Occipital lobe (tissue), 2 donors: ENCODE measurements around the gene TUBB3. TPM values are rescaled to one million over a fixed set of nuclear protein-coding genes. Genes with fewer than 3 reads are reported as not detected.
"Not testable (repeated sequence)": the region's sequence is repeated elsewhere in the genome, so short reads cannot be mapped to it uniquely, and the experiment has no call there.

Experiments used
- DNase-seq: peaks from one replicate; lab custom pipeline; 2025; lab: John Stamatoyannopoulos, UW
- total RNA-seq: library from RNA; depleted of rRNA; stranded (reverse); fragments of >200 nt; gene quantifications from one replicate; pipeline ENCODE4 v1.2.3, GENCODE V29; 2014

The TUBB3 gene
- total RNA-seq, 1 donor from 2014 or later = 2,684 TPM

- DNase-seq = peak; percentile 43
These were observed 5.2 kb upstream of the TUBB3 start for GRCh38 chr16:89917773-89918452.

- DNase-seq = no peak
These were observed 4.4 kb upstream of the TUBB3 start, which contains the start of gene MC1R for GRCh38 chr16:89918453-89919347. MC1R (plus strand) TSS chr16:89918862; CDS start chr16:89919259, 397 bp downstream.

DNA sequence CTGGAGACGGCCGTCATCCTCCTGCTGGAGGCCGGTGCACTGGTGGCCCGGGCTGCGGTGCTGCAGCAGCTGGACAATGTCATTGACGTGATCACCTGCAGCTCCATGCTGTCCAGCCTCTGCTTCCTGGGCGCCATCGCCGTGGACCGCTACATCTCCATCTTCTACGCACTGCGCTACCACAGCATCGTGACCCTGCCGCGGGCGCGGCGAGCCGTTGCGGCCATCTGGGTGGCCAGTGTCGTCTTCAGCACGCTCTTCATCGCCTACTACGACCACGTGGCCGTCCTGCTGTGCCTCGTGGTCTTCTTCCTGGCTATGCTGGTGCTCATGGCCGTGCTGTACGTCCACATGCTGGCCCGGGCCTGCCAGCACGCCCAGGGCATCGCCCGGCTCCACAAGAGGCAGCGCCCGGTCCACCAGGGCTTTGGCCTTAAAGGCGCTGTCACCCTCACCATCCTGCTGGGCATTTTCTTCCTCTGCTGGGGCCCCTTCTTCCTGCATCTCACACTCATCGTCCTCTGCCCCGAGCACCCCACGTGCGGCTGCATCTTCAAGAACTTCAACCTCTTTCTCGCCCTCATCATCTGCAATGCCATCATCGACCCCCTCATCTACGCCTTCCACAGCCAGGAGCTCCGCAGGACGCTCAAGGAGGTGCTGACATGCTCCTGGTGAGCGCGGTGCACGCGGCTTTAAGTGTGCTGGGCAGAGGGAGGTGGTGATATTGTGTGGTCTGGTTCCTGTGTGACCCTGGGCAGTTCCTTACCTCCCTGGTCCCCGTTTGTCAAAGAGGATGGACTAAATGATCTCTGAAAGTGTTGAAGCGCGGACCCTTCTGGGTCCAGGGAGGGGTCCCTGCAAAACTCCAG, 3.4 kb upstream of the TUBB3 start:
- DNase-seq = no peak

DNA sequence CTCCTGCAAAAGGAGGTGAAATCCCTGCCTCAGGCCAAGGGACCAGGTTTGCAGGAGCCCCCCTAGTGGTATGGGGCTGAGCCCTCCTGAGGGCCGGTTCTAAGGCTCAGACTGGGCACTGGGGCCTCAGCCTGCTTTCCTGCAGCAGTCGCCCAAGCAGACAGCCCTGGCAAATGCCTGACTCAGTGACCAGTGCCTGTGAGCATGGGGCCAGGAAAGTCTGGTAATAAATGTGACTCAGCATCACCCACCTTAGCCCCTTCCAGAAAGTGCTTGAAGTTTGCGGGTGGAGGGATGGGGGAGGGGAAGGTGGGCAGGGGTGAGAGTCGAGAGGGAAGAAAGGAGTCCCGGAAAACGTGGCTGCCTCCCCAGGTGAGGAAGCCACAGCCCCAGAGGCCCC, 2.4 kb upstream of the TUBB3 start:
- DNase-seq = no peak

DNA sequence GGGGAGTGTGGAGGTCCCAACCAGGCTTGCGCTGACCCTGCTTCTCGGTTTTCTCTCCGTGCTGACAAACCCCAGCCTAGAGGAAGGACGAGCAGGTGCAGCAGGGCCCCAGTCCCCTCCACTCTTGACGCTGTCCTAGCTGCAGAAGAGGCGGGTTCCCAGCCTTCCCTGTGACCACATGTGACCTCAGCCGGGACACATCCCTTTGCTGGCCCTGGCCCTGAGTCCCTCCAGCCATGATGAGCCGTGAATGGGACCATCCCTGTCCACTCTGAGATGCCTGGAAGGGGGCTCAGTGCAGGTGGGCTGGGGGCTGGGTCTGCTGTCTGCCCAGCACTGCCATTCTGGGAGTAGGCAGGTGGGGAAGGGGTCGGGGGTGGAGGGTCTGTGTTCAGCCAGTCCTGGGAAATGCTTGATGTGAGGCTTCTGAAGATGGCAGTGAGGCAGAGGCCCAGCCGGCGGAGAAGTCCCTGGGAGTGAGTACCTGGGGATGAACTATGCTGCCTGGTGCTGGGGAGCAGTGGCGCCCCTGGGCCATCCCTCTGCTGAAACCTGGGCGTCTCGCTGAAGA, 1.9 kb upstream of the TUBB3 start:
- DNase-seq = no peak

DNA sequence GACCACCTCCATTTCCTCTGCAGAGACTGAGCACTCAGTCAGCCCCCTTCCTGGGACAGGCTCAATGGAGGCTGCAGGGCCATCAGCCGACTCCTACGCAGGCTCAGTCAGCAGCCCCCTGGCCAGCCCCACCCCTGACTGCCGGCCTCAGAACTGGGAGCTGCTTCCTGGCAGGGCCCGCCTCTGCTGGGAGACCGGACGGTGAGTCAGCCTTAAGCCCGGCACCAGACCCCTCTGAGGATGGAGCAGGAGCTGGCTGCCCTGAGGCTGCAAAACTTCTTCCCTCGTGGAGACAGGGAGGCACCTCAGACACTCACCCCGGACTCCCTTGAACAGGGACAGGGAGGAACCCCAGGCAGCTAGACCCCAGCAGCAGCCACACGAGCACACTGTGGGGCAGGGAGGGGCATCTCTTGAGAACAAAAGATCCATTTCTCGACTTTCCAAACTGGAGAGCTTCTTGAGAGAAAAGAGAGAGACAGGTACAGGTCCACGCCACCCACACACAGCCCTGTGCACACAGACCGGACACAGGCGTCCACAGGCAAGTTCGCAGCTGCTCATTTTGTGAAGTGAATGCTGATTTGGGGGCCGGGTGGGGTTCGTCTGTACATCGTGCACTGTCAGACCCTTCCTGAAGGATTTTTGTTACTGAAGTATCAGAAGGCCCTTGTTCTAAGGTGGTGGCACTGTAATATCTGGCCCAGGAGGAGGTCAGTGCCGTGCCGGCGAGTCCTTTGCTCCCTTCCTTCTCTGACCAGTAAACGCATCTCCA, 1.3 kb upstream of the TUBB3 start:
- peak; percentile 55 for DNase-seq

- peak; percentile 79 for DNase-seq
These were observed 662 bp upstream of the TUBB3 start for GRCh38 chr16:89922477-89922883.

- DNase-seq = no peak
These were observed 626 bp downstream of the TUBB3 start for GRCh38 chr16:89923640-89924296.

DNA sequence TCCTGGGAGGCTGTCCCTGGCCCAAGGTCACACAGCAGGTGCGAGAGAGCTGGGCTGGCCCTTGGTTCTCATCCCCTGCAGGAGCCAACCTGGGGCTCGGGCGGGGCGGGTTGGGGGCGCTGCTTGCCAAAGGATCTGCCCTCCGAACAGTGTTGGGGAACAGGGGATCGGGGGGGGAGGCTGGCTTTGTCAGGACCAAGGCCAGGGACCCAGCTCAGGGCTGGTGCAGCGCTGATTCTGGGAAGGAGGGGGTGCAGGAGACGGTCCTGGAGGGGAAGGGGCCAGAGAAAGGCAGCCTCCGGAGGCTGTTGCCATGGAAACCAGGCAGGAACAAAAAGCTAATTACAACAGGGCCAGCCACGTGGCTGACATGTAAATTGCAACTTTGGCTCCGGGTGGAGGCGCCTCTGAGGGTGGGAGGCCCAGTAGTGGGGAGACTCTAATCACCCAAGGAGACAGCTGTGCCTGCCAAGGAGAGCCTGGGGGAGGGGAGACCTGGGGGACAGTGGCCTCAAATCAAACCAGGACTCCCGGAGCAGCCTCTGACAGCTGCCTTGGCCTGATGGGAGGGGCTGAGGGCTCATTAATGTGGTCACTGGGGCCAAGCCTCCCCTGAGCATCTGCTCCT, 1.3 kb downstream of the TUBB3 start:
- no peak for DNase-seq

DNA sequence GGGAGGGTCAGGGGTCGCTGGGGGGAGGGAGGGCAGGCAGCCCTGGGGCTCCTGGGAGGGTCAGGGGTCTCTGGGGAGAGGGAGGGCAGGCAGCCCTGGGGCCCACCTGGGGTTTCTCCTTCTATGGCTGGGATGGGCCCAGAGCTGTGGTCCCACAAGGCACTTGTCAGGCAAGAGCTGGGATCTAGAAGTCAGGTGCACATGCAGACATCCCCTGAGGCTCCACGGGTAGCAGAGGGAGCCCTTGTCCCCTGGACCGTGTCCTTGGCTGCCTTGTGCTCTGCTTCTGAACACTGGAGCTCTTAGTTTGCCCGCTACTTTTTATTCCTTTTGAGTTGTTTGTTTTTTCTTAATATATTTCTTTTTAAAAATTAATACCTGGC, 1.8 kb downstream of the TUBB3 start:
- no peak for DNase-seq

- no peak for DNase-seq
These were observed 2.5 kb downstream of the TUBB3 start for GRCh38 chr16:89925596-89926079.

DNA sequence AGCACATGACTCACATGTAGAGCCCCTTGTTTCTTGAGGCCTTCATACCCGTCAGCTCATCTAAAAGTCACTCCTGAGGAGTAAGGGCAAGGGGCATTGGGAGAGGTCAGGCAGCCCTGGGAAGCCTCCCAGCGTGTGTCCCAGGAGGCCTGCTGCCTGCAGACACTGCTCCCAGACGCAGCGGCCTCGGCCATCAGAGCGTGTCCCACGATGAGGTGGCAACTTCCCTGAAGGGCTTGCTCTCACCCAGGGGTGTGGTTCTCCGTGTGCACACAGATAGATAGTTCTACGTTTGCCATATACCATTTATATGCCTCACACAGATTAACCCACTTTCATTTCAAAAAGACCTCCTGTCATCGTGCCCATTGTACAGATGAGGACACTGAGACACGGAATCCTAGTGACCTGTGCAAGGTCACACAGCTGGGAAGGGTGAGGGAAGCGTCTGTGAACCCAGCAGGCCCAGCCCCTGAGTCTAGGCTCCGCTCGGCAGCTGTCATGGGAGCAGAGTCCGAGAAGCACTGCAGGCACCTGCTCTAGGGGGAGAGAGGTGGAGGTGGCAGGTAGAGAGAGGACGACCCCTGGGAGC, 8.3 kb downstream of the TUBB3 start:
- no peak for DNase-seq

DNA sequence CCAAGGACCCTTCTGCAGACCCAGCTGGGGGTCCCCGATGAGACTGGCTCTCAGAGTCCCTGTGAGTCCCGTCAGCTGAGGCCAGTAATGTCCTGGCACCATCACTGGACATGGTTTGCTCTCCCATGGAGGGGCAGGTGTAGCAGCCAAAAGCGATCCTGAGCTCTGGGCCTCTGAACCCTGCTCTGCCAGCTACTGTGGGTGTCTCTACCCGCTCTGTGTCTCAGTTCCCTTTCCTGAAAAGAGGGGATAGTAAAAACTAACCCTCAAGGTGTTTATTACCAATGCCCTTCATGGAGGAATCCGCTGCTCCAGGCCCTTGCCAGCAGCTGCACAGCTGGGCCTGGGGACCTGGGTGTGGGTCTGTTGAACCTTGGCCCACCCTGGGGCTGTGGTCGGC, 8.8 kb downstream of the TUBB3 start:
- no peak for DNase-seq

DNA sequence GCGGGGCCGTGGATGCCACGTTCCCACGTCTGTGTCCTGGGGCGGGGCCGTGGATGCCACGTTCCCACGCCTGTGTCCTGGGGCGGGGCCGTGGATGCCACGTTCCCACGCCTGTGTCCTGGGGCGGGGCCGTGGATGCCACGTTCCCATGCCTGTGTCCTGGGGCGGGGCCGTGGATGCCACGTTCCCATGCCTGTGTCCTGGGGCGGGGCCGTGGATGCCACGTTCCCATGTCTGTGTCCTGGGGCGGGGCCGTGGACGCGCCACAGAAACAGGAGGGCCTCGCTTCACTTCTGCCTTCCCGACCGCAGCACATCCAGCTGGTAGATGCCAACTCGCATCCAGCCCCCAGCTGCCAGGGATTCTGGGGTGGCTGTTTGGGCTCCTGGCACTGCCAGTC, 10.9 kb downstream of the TUBB3 start:
- not testable (repeated sequence) for DNase-seq

DNA sequence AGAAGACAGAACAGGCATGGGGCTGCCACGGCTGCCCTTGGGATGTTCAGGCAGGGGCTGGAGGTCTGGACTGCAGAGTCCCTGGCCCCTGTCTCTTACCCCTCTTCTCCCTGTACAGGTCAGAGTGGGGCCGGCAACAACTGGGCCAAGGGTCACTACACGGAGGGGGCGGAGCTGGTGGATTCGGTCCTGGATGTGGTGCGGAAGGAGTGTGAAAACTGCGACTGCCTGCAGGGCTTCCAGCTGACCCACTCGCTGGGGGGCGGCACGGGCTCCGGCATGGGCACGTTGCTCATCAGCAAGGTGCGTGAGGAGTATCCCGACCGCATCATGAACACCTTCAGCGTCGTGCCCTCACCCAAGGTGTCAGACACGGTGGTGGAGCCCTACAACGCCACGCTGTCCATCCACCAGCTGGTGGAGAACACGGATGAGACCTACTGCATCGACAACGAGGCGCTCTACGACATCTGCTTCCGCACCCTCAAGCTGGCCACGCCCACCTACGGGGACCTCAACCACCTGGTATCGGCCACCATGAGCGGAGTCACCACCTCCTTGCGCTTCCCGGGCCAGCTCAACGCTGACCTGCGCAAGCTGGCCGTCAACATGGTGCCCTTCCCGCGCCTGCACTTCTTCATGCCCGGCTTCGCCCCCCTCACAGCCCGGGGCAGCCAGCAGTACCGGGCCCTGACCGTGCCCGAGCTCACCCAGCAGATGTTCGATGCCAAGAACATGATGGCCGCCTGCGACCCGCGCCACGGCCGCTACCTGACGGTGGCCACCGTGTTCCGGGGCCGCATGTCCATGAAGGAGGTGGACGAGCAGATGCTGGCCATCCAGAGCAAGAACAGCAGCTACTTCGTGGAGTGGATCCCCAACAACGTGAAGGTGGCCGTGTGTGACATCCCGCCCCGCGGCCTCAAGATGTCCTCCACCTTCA, 11.7 kb downstream of the TUBB3 start:
- DNase-seq = no peak

GRCh38 chr16:89935620-89936019, 12.5 kb downstream of the TUBB3 start:
- DNase-seq = not testable (repeated sequence)

- no peak for DNase-seq
These were observed 12.9 kb downstream of the TUBB3 start for GRCh38 chr16:89936034-89936433.

DNA sequence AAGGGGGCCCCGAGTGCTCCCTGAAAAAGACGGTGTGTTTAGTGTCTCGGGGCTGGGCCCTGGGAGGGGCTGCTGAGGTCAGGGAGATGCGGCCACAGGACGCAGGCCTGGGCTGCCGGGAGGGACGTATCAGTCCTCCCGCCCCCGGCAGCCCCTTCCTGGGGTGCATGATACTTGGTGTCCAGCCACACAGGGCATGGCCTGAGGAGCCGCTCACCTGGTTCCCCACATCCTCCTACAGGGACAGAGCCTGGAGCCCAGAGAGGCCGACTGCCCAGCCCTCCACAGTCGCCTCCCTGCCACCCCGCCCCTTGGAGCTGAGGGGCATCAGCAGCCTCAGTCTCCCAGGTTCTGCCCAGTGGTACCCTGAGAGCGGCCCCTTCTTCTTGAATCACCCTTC, 13.4 kb downstream of the TUBB3 start:
- DNase-seq = no peak
